Body of pancreas (tissue), 4 donors: ENCODE results near the gene MPZL3. TPM values are rescaled to one million over a fixed set of nuclear protein-coding genes. Genes with fewer than 3 reads are reported as not detected.
A peak's percentile ranks its signal among the peaks of the same experiment; 100 is the strongest.
"Not testable (repeated sequence)": the region's sequence is repeated elsewhere in the genome, so short reads cannot be mapped to it uniquely, and the experiment has no call there.

ENCODE experiments used
- ATAC-seq: fragments of 150-250 bp; one replicate; pipeline ENCODE4 v1.9.1; 2016
- DNase-seq, 4 donors: peaks; one replicate each; pipeline ENCODE4 v3.0.0-alpha.2; 2019
- H3K27ac ChIP-seq, 4 donors: fragments of 200-600 bp; sonication (generic); 1 replicate in 3 of 4; 2 replicates in 1 of 4; pipeline versions ENCODE4 v1.5.1 to v1.6.1; 2016 to 2019; ENCODE audit warnings: mild to moderate bottlenecking in 1 of 4, mixed read lengths in 1 of 4, moderate library complexity in 1 of 4
- H3K27me3 ChIP-seq, 2 donors: fragments of 200-600 bp; sonication (generic); one replicate each; pipeline ENCODE4 v1.6.0; 2016; ENCODE audit warnings: mild to moderate bottlenecking in 1 of 2
- H3K36me3 ChIP-seq, 2 donors: fragments of 200-600 bp; sonication (generic); replicated peaks in 1 of 2; 2 replicates each; pipeline ENCODE4 v1.5.1; 2016; ENCODE audit warnings: low read depth in 2 of 2; ENCODE audit not compliant: insufficient read depth in 1 of 2
- H3K4me1 ChIP-seq: fragments of 200-600 bp; sonication (generic); one replicate; pipeline ENCODE4 v1.6.0; 2016
- H3K4me3 ChIP-seq, 2 donors: fragments of 200-600 bp; sonication (generic); 1 replicate in 1 of 2; 2 replicates in 1 of 2; pipeline ENCODE4 v1.5.1; 2016 to 2019
- H3K9me3 ChIP-seq, 3 donors: fragments of 200-600 bp; sonication (generic); 1 replicate in 2 of 3; 2 replicates in 1 of 3; pipeline ENCODE4 v1.5.1; 2016
- POLR2A ChIP-seq, 3 donors: fragments of 450-650 bp; IDR thresholded peaks; one replicate each; pipeline ENCODE4 v1.6.1; 2016; ENCODE audit warnings: antibody characterized with exemption in 3 of 3, mild to moderate bottlenecking in 2 of 3
- WGBS, 2 donors: methylation state at CpG; one replicate each; pipeline ENCODE4 v1.1.5; 2017; 5-methylcytosine and 5-hydroxymethylcytosine counted together
- intact Hi-C: fragments of 100-400 bp; cut with DNase I; formaldehyde crosslinking; loops from one replicate; pipeline ENCODE4 v1.15.1; 2023
- total RNA-seq, 2 donors: library from RNA; depleted of rRNA; stranded (reverse); fragments of >200 nt; gene quantifications; one replicate each; pipeline ENCODE4 v1.1.0, GENCODE V29; 2016
- TF ChIP-seq, protein P1 (sequence below), 7 experiments: fragments of 450-650 bp in 4 of 7; fragments of 200-600 bp in 3 of 7; sonication (generic) in 3 of 7; IDR thresholded peaks; one replicate each; pipeline ENCODE4 v1.5.1; 2016 to 2019; ENCODE audit warnings: antibody characterized with exemption in 7 of 7

The MPZL3 gene
- total RNA-seq, 2 donors from 2014 or later = 4.0 to 8.0 TPM

DNA sequence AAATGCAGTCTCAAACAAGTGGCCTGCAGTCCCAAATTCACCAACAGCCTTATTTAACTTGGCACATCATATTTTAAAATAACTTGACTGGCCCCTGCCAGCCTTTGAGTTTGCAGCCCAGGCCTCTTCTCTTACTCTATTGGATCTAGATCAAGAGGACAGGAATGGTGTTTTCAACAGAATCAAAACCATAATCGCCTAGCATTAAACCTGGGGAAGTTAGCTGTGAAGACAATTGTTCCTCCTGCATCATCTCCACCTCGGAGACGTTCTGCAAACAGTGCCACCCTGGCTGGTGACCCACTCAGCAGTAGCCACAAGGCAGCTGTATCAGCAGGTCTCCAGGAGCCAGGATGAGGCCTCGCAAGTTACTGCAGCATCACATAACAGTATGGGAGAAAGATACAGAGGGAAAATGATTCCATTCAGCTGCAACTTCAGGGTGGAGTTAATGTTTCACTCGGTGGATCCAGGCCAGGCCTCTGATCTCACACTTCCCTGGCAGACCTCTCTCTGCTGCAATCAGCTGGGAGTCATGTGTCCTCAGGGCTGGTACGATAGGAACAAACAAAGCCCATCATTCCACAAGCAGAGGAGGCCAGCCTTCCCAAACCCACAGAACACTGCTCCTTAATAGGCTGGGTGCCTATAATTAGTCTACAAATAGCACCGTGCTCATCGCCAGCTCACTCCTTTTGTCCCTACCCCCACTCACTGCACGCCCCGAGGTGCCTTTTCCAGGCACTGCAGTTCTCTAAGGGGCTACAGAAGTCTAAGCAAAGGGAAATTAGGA, 57.1 kb downstream of the MPZL3 start:
- intact Hi-C loops = no loop called here
- Histone ChIP-seq H3K27ac (peak overlapping the region; percentile 70 to 87 (median 76)), H3K36me3 (no peaks in the 10 kb centered on the region), H3K27me3 (no peaks in the 10 kb centered on the region), H3K4me1 (peaks cover 40% of the 10 kb centered on the region), H3K4me3 (no peak overlapping the region), H3K9me3 (no peaks in the 10 kb centered on the region)
- DNase-seq (peak; percentile 92 to 97 (median 96)), ATAC-seq (peak; percentile 99)
- 16 to 17% methylated on average over 10 of the region's 10 CpGs for WGBS, 2 donors
- TF ChIP-seq, protein P1, sequence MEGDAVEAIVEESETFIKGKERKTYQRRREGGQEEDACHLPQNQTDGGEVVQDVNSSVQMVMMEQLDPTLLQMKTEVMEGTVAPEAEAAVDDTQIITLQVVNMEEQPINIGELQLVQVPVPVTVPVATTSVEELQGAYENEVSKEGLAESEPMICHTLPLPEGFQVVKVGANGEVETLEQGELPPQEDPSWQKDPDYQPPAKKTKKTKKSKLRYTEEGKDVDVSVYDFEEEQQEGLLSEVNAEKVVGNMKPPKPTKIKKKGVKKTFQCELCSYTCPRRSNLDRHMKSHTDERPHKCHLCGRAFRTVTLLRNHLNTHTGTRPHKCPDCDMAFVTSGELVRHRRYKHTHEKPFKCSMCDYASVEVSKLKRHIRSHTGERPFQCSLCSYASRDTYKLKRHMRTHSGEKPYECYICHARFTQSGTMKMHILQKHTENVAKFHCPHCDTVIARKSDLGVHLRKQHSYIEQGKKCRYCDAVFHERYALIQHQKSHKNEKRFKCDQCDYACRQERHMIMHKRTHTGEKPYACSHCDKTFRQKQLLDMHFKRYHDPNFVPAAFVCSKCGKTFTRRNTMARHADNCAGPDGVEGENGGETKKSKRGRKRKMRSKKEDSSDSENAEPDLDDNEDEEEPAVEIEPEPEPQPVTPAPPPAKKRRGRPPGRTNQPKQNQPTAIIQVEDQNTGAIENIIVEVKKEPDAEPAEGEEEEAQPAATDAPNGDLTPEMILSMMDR (IDR thresholded peaks at IDR 0.05) = no peak
- TF ChIP-seq POLR2A (IDR thresholded peaks at IDR 0.05) = peak in 2 of 3 donors; percentile 34 to 38

DNA sequence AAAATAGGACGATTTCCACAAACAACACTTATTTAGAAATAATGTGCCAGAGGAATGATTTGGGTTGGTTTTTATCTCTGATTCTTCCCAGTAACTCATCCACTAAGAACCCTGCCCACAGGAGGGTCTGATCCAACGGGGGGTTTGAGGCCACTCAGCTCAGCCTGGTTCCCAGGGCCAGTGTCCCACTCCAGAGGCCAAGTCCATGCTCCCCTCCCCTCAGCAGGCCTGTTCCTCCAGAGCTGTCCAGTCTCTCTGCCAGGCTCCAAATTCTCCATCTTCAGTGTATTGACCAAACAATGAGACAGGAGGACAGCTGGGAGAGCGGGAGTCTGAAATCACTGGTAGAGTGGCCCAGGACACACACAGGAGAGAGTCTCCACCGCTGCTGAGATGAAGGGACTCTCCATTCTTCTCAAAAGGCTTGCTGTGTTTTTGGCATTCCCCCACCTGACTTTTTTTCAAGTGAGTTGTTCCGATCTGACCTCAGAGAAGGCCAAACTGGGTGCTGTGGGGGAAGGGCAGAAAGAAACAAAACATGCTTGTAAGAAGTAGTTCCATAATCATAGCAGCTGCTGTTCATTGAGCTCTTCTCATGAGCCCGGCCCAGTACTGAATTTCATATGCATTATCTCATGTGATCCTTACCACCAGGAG, 58.1 kb downstream of the MPZL3 start:
- Histone ChIP-seq H3K27me3 (no peaks in the 10 kb centered on the region), H3K9me3 (no peaks in the 10 kb centered on the region), H3K27ac (peak overlapping the region; percentile 62 to 87 (median 74)), H3K36me3 (no peaks in the 10 kb centered on the region), H3K4me1 (peaks cover 37% of the 10 kb centered on the region), H3K4me3 (no peak overlapping the region)
- ATAC-seq = peak; percentile 1
- DNase-seq = peak; percentile 35 to 53 (median 42)
- 48 to 49% methylated on average over 6 of the region's 6 CpGs for WGBS, 2 donors
- TF ChIP-seq POLR2A (IDR thresholded peaks at IDR 0.05) = no peak
- TF ChIP-seq, protein P1 (IDR thresholded peaks at IDR 0.05) = no peak
- intact Hi-C loops = no loop called here

DNA sequence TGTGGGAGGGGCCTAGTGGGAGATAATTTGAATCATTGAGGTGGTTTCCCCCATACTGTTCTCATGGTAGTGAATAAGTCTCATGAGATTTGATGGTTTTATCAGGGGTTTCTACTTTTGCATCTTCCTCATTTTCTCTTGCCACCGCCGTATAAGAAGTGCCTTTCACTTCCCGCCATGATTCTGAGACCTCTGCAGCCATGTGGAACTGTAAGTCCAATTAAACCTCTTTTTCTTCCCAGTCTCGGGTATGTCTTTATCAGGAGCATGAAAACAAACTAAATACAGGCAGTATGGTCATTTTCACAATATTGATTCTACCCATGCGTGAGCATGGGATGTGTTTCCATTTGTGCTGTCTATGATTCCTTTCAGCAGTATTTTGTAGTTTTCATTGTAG, 59.3 kb downstream of the MPZL3 start:
- peaks cover 28% of the 10 kb centered on the region for H3K4me1 ChIP-seq
- 79 to 81% methylated on average over 5 of the region's 5 CpGs for WGBS, 2 donors
- H3K4me3 ChIP-seq, H3K27me3 ChIP-seq, DNase-seq, ATAC-seq, intact Hi-C loops, H3K9me3 ChIP-seq, H3K36me3 ChIP-seq, H3K27ac ChIP-seq: not testable (repeated sequence)

DNA sequence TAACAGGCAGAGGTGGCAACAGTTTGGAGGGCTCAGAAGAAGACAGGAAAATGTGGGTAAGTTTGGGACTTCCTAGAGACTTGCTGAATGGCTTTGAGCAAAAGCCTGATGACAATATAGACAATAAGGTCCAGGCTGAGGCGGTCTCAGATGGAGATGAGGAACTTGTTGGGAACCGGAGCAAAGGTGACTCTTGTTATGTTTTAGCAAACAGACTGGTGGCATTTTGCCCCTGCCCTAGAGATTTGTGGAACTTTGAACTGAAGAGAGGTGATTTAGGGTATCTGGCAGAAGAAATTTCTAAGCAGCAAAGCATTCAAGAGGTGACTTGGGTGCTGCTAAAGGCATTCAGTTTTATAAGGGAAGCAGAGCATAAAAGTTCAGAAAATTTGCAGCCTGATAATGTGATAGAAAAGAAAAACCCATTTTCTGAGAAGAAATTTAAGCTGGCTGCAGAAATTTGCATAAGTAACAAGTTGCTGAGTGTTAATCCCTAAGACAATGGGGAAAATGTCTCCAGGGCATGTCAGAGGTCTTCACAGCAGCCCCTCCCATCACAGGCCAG, 61.1 kb downstream of the MPZL3 start:
- peaks cover 26% of the 10 kb centered on the region for H3K4me1 ChIP-seq
- H3K9me3 ChIP-seq, H3K4me3 ChIP-seq, H3K27ac ChIP-seq, H3K36me3 ChIP-seq, ATAC-seq, DNase-seq, H3K27me3 ChIP-seq, intact Hi-C loops: not testable (repeated sequence)
- 84 to 85% methylated on average over 2 of the region's 2 CpGs for WGBS, 2 donors

DNA sequence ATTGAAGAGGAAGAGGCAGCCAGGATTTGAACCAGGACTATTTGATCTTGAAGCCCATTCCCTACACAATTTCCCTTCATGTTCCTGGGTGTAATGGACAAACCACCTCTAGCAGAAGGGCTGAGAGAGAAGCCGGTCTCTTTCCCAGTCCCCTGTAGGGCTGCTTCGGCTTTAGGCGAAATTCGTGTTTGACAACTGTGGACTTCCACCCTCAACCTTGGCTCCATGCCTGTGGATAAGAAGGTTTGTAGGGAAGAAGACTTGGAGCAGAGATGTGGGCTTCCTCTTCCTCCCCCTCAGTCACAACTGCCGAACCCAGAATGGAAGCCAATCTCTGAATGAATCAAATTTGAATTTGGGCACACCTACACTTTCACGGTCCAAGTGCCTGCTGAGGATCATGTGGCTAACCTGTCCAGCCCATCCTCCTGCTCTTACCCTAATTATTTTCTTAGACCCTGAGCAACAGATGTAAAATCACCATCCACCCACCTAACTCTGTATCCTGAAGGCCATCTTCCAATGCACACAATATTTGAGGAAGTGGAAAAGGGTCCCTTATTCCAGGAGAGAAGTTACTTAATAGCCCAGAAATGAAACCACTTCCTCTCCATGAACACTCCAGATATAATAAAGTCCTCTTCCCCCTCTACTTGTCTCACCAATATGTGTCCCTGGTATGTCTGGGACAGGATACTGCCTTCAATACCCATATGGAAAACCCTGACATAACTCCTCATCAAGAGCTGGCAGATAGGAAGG, 65.6 kb downstream of the MPZL3 start:
- Histone ChIP-seq H3K4me3 (no peak overlapping the region), H3K27ac (no peak overlapping the region), H3K4me1 (no peaks in the 10 kb centered on the region), H3K36me3 (no peaks in the 10 kb centered on the region), H3K9me3 (no peaks in the 10 kb centered on the region), H3K27me3 (no peaks in the 10 kb centered on the region)
- TF ChIP-seq POLR2A (IDR thresholded peaks at IDR 0.05) = no peak
- TF ChIP-seq, protein P1 (IDR thresholded peaks at IDR 0.05) = no peak
- intact Hi-C loops = no loop called here
- WGBS, 2 donors = 59% methylated on average over 6 of the region's 6 CpGs
- ATAC-seq = no peak
- DNase-seq = no peak
